Measurements from ENCODE around the gene TMED10.

TMED10 gene

DNA sequence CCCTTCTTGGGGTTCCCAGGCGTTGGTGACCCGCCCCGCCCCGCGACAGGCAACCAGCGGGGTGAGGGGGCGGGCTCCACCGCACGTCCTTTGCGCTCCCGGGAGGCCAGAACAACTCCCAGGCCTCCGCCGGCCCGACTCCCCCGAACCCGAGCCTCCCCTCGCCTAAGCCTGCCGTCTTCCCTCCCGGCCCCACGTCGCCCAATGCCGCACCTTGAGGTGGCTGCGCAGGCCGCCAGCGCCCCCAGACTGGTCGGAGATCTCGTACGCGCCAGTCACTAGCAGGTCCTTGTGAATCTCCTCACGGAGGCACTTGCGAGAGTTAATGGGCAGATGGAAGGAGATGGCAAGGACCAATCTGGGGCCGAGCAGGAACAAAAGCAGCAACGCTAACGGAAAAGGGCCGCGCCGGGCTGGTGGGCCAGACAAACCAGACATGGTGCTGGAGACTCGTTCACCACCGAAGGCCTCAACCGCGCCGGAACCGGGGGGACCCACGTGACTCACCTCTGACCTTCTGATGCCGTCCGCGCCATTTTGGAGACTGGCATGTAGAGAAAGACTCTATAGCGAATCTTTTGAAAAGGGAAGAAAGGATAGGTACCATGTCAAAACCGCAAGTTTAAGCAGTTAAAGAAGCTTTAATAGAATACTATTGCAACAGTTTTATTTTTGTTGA lies at the start of gene TMED10:
TSS of gene TMED10 (minus strand) at position 471 of the 679 bp plus-strand sequence. CDS start at position 438, 33 bp downstream.
- peak; percentile 63 for DNase-seq (ENCODE audit: extremely low read depth, low read depth)
- TF ChIP-seq, protein P1, sequence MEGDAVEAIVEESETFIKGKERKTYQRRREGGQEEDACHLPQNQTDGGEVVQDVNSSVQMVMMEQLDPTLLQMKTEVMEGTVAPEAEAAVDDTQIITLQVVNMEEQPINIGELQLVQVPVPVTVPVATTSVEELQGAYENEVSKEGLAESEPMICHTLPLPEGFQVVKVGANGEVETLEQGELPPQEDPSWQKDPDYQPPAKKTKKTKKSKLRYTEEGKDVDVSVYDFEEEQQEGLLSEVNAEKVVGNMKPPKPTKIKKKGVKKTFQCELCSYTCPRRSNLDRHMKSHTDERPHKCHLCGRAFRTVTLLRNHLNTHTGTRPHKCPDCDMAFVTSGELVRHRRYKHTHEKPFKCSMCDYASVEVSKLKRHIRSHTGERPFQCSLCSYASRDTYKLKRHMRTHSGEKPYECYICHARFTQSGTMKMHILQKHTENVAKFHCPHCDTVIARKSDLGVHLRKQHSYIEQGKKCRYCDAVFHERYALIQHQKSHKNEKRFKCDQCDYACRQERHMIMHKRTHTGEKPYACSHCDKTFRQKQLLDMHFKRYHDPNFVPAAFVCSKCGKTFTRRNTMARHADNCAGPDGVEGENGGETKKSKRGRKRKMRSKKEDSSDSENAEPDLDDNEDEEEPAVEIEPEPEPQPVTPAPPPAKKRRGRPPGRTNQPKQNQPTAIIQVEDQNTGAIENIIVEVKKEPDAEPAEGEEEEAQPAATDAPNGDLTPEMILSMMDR (IDR thresholded peaks at IDR 0.05; ENCODE audit: low read depth, low read length, missing control alignments) = no peak
- H3K4me3 ChIP-seq (replicated peaks; ENCODE audit: low read depth, low read length) = peak within 1 kb of the TSS; percentile 66

DNA sequence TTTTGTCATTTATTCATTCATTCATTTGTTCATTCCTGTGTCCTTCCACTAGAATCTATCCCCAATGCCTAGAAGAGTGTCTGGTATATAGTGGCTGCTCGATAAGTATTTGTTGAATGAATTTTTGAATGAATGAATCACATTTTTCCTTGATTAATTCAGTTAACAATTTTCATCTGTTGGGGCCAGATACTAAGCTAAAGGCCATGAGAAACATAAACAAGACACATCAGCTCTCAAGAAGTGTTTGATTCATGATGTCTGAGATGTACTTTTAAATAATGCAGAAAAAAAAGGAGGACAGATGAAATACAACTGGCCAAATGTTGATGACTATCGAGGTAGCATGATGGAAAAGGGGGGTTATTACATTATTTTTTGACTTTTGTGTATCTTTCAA lies 48.1 kb upstream of the TMED10 start:
- H3K4me3 ChIP-seq (replicated peaks; ENCODE audit: low read depth, low read length) = no peak overlapping the region
- DNase-seq (ENCODE audit: extremely low read depth, low read depth) = no peak
- TF ChIP-seq, protein P1 (IDR thresholded peaks at IDR 0.05; ENCODE audit: low read depth, low read length, missing control alignments) = no peak

DNA sequence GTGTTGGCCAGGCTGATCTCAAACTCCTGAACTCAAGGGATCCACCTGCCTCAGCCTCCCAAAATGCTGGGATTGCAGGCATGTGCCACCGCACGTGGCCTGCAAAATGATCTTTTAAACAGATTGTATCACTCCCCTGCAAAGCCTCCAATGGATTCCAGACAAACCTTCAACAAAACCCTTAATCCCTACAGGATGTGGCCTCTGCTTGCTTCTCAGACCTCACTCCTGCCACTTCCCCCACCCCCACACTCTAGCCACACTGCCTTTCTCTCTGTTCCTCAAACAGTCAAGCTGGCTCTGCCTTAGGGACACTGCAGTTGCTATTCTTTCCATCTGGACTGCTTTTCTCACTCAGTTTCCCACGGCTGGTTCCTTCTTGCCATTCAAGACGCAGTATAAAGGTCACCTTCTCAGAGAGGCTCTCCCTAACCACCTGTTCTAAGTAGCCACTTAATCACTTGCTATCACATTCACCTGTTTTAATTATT lies 47.3 kb upstream of the TMED10 start:
- TF ChIP-seq, protein P1 (IDR thresholded peaks at IDR 0.05; ENCODE audit: low read depth, low read length, missing control alignments) = no peak
- no peak for DNase-seq (ENCODE audit: extremely low read depth, low read depth)
- no peak overlapping the region for H3K4me3 ChIP-seq (replicated peaks; ENCODE audit: low read depth, low read length)

DNA sequence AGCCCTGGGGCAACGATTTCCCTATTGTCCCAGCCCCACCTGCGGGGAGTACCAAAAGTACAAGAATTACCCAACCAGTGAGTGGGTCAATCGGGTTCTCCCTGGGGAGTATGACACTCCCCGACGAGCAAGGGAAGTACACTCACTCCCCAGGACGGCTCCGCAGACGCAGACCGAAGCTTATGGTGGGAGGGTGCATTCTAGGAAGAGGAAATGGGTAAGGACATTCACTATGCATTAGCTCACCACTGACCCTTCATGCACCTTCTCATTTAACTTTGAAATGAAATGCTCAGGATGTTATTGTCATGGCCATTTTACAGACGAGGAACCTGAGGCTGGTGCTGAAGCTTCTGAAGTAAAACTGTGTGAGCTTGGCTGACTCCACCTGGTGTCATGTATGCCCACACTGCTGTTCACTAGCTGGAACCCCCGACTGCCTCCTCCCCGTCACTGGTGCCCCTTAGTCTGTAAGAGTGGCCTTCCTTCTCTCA lies 45.8 kb upstream of the TMED10 start:
- DNase-seq (ENCODE audit: extremely low read depth, low read depth) = no peak
- TF ChIP-seq, protein P1 (IDR thresholded peaks at IDR 0.05; ENCODE audit: low read depth, low read length, missing control alignments) = no peak
- no peak overlapping the region for H3K4me3 ChIP-seq (replicated peaks; ENCODE audit: low read depth, low read length)

DNA sequence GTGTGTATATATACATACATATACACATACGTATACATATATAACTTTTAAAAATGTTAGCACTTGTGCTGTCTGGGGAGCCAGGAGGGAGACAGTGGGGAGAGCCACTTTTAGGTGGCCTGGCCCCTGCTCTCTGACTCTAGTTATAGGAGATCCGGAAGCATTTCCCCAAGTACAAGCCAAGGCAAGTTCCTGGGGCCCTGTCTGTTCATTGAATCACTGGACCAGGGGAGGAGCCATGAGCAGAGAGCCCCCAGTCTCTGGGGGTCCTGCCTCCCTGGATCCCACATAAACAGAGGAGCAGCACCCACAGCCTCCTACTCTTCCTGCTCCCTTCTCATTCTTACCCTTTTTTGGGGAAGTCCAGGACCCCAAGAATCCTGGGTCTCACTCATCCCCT lies 45.4 kb upstream of the TMED10 start:
- H3K4me3 ChIP-seq (replicated peaks; ENCODE audit: low read depth, low read length) = no peak overlapping the region
- no peak for DNase-seq (ENCODE audit: extremely low read depth, low read depth)
- TF ChIP-seq, protein P1 (IDR thresholded peaks at IDR 0.05; ENCODE audit: low read depth, low read length, missing control alignments) = no peak

DNA sequence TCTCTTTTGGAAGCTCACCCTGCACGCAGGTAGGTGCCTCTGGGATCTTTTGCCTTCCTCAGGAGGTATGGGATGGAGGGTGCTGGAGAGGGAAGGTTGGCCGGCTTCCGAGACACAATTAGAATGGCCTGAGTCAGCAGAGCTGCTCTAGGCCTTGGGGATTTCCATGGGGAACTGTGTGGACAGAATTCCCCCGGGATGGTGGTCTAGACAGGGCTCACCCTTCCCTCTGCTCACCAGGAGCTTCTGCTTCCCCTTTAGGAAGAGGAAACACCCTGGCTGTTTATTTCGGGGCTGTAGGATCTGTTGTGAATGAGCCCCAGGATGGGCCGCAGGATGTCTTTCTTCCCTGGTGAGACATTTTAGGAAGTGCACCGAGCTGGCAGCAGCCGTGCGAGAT lies 43.7 kb upstream of the TMED10 start:
- no peak overlapping the region for H3K4me3 ChIP-seq (replicated peaks; ENCODE audit: low read depth, low read length)
- TF ChIP-seq, protein P1 (IDR thresholded peaks at IDR 0.05; ENCODE audit: low read depth, low read length, missing control alignments) = no peak
- no peak for DNase-seq (ENCODE audit: extremely low read depth, low read depth)
